Cardiac fibroblast (primary cell): ENCODE results near the gene CAMTA1.

Experiments
- DNase-seq, 2 donors: peaks; one replicate each; pipeline versions ENCODE4 v3.0.0 to v3.0.0-alpha.2; 2010; ENCODE audit warnings: low read depth in 2 of 2
- H3K4me3 ChIP-seq, 2 donors: replicated peaks in 1 of 2; 1 replicate in 1 of 2; 2 replicates in 1 of 2; pipeline ENCODE4 v1.5.1; 2011; ENCODE audit warnings: low read depth in 2 of 2, low read length in 2 of 2, mild to moderate bottlenecking in 2 of 2, moderate library complexity in 1 of 2
- TF ChIP-seq, protein P1 (sequence below): IDR thresholded peaks from one replicate; pipeline ENCODE4 v1.5.1; 2011; ENCODE audit warnings: low read depth, mild to moderate bottlenecking, low read length, inconsistent platforms

CAMTA1 gene

DNA sequence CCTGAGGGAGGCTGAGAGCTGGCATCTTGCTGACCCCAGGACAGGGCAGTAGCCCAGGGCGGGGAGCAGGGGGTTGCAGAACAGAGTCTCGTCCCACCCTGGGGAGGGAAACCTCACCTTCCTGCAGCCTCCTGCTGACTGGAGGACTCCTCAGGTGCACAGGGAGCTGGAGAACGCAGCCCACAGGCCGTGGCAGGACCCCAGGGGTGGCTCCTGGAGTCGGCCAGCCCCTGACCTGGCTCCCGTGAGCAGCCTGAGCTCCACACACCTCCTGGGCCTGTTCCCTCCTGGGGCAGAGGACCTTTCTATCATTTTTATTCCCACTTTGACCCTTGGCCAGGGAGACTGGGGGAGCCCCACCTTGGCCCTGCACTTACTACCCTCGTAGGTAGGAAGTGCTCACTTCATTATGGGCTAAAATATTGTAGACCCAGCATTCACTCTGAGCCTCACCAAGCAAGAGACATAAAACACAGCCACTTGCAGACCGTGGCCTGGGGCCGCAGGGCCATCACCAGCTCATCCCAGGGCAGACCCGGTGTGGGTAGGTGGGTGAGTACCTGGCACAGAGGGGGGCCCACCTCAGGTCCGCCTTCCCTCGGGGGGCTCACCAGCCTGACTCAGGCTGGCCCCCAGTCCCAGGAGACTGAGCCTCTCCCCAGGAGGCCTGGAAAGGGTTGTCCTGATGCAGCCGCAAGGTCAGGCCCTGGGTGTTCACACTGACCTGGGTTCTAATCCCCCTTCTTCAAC is 698.6 kb downstream of the CAMTA1 start:
- H3K4me3 ChIP-seq: no peak overlapping the region
- TF ChIP-seq, protein P1, sequence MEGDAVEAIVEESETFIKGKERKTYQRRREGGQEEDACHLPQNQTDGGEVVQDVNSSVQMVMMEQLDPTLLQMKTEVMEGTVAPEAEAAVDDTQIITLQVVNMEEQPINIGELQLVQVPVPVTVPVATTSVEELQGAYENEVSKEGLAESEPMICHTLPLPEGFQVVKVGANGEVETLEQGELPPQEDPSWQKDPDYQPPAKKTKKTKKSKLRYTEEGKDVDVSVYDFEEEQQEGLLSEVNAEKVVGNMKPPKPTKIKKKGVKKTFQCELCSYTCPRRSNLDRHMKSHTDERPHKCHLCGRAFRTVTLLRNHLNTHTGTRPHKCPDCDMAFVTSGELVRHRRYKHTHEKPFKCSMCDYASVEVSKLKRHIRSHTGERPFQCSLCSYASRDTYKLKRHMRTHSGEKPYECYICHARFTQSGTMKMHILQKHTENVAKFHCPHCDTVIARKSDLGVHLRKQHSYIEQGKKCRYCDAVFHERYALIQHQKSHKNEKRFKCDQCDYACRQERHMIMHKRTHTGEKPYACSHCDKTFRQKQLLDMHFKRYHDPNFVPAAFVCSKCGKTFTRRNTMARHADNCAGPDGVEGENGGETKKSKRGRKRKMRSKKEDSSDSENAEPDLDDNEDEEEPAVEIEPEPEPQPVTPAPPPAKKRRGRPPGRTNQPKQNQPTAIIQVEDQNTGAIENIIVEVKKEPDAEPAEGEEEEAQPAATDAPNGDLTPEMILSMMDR: no peak
- DNase-seq: no peak

DNA sequence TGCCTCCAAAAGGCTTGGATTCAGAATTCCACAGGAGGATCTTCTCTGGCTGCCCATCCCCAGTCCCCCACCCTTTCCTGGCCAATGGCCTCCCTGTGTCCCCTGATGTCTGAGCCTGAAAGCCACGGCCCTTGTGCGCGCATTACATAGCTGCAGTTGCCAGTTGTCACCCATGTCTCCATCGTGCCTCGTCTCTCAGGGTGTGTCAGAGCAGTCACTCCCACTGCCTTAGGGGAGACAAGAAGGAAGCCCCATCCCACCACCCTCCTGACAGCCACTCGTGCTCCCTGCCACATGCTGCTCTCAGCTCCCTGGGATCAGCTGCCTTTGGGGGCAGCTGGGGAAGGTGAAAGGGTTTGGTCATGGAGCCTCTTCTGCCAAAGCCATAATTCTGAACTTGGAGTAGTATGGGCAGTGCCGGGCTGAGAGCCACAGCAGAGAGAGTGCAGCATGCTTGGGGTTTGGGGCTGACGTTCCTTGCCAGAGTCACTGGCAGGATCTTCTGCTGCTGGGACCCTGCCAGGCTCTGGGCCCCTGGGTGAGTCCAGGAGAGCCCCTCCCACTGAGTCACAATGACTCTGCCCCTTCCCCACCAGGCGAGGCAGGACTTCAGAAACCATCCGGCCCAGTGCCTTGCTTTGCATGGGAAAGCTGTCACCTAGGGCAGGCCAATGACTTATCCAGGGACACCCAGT is 700.0 kb downstream of the CAMTA1 start:
- DNase-seq: no peak
- TF ChIP-seq, protein P1: no peak
- no peak overlapping the region for H3K4me3 ChIP-seq

DNA sequence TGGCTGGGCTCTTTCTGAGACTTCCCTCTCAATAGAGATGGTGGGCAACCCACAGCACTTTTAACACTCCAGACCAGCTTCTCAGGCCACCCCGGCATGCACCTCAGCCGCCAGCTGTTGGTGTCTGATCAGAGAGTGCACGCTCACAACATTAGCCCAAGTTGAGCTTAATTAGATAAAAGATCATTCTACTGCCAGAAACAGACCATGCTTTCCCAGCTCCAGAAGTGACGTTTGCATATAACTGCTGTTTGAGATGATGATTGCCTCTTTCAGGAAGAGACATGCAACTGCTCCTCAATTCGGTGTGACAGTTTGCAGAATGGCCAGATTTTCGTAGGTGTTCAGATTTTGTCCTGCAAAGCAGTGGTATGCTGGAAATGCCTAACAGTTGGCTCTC is 700.6 kb downstream of the CAMTA1 start:
- TF ChIP-seq, protein P1: no peak
- no peak for DNase-seq
- H3K4me3 ChIP-seq: no peak overlapping the region

DNA sequence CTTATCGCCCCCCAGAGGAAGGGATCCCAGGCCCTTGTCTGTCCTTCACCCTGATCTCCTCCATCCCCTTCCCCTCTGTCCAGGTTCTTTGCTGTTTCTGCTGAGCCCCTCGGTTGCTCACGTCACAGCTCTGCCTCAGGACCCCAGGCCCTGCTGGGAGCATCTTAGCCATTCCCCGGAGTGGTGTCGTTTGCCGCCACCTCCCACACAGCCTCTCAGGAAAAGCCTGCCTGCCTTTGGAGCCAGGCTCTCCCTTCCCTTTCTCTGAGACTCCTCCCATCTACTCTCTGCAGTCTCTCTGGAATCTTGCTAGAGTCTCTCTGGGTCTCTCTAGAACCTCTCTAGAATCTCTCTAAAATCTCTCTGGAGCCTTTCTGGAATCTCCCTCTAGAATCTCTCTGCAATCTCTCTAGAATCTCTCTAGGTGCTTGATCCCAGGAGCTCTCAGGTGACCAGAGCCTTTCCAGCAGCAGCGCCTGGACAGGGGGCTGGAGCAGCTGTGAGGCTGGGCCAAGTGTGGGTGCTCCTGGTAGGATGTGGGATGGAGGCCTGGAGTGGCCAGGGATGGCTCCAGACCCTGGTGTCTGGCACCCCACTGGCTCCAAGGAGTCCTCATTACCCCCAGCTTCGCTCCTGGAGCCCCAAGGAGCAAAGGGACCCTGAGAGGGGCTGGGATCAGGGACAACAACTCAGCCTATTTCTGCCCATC is 702.7 kb downstream of the CAMTA1 start:
- TF ChIP-seq, protein P1: no peak
- DNase-seq: no peak
- no peak overlapping the region for H3K4me3 ChIP-seq

DNA sequence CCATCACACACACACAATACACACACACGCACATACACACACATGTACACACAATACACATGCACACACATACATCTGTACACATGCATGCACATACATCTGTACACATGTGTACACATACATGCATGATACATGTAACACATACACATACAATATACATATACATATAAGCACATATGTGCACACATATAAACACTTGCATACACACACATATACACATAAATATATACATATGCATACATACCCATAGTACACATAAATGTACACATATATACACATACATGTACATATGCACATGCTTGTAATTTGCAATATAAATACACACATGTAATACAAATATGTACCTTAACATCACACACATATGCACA is 703.2 kb downstream of the CAMTA1 start:
- TF ChIP-seq, protein P1: no peak
- DNase-seq: no peak
- no peak overlapping the region for H3K4me3 ChIP-seq

DNA sequence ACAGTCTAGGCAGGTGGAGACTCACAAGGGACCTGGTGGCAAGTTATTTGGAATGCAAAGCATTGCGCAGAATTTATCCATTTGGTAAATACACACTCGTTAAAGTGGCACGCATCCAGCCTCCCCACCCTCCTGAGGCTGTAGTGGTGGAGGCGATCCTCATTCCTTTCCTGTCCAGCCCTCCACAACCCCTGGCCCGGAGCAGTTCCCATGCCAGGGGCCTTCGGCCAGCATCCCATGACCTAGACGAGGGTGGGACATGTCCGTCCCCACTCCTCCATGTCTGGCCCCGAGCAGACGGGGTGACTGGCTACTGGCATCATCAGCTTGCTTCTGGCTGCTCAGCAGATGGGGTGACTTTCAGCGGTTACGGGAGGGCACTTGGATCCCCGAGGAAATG is 704.3 kb downstream of the CAMTA1 start:
- no peak for DNase-seq
- TF ChIP-seq, protein P1: no peak
- H3K4me3 ChIP-seq: no peak overlapping the region
